Thyroid gland (tissue), 4 donors: ENCODE results near the gene ABCA12. TPM values are rescaled to one million over a fixed set of nuclear protein-coding genes. Genes with fewer than 3 reads are reported as not detected.

ENCODE experiments used
- DNase-seq, 2 donors: peaks; one replicate each; pipeline ENCODE4 v3.0.0-alpha.2; 2019
- H3K27ac ChIP-seq, 3 donors: fragments of 200-600 bp; sonication (generic); 1 replicate in 2 of 3; 2 replicates in 1 of 3; pipeline ENCODE4 v1.5.1; 2016 to 2019; ENCODE audit warnings: mild to moderate bottlenecking in 1 of 3, moderate library complexity in 1 of 3
- H3K27me3 ChIP-seq: fragments of 200-600 bp; sonication (generic); one replicate; pipeline ENCODE4 v1.5.1; 2019
- H3K36me3 ChIP-seq, 2 donors: fragments of 200-600 bp; sonication (generic); one replicate each; pipeline ENCODE4 v1.5.1; 2016 to 2019
- H3K4me1 ChIP-seq, 2 donors: fragments of 200-600 bp; sonication (generic); one replicate each; pipeline ENCODE4 v1.5.1; 2017 to 2019
- H3K4me3 ChIP-seq, 3 donors: fragments of 200-600 bp; sonication (generic); replicated peaks in 1 of 3; 1 replicate in 2 of 3; 2 replicates in 1 of 3; pipeline ENCODE4 v1.5.1; 2016; ENCODE audit warnings: mild to moderate bottlenecking in 1 of 3
- H3K9me3 ChIP-seq: fragments of 200-600 bp; sonication (generic); one replicate; pipeline ENCODE4 v1.5.1; 2017
- POLR2A ChIP-seq, 2 donors: fragments of 450-650 bp; IDR thresholded peaks; one replicate each; pipeline ENCODE4 v1.6.1; 2017; ENCODE audit warnings: antibody characterized with exemption in 2 of 2, mild to moderate bottlenecking in 2 of 2, moderate library complexity in 1 of 2
- WGBS, 2 donors: methylation state at CpG; one replicate each; pipeline ENCODE4 v1.1.5; 2017; 5-methylcytosine and 5-hydroxymethylcytosine counted together
- intact Hi-C: fragments of 100-400 bp; cut with DNase I; formaldehyde crosslinking; loops from one replicate; pipeline ENCODE4 v1.15.1; 2023
- total RNA-seq, 4 donors: library from RNA; depleted of rRNA; stranded (reverse); fragments of >200 nt; gene quantifications; one replicate each; pipeline ENCODE4 v1.2.3, GENCODE V29; 2016
- TF ChIP-seq, protein P1 (sequence below), 6 experiments: fragments of 200-600 bp in 3 of 6; fragments of 450-650 bp in 3 of 6; sonication (generic) in 3 of 6; IDR thresholded peaks; one replicate each; pipeline ENCODE4 v1.5.1; 2016 to 2019; ENCODE audit warnings: antibody characterized with exemption in 6 of 6, mild to moderate bottlenecking in 2 of 6, inconsistent platforms in 1 of 6, moderate library complexity in 1 of 6

The ABCA12 gene
- total RNA-seq, 4 donors from 2014 or later = not detected

DNA sequence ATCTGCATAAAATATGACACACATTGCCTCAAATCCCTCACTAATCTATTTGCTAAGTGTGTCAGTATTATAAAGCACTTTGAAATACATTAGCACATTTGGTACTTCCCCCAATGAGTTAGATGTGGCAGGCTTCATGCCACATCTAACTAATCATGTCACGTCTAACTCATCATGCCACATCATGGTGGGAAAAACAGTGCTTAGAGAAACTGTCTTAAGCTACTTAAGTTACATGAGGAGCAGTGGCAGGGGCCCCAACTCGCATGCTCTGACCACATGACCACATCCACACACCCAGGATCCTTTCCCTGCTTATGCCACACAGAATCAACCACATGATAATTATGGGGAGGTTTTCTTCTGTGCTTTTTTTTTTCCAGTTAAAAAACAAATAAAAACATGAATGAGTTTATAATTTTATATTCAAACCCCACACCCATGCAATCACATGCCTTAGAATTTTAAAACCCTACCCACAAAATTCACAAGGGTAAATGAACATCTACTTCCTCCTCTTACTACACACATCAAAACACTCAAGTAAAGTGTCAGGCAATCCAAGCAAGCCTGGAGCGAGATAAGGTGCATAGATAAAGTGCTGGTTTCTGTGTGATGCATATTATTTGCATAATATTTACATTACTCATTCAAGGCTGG is 1.6 kb downstream of the ABCA12 start:
- WGBS, 2 donors = 57 to 69% methylated on average over 3 of the region's 3 CpGs
- no peak for DNase-seq
- TF ChIP-seq, protein P1, sequence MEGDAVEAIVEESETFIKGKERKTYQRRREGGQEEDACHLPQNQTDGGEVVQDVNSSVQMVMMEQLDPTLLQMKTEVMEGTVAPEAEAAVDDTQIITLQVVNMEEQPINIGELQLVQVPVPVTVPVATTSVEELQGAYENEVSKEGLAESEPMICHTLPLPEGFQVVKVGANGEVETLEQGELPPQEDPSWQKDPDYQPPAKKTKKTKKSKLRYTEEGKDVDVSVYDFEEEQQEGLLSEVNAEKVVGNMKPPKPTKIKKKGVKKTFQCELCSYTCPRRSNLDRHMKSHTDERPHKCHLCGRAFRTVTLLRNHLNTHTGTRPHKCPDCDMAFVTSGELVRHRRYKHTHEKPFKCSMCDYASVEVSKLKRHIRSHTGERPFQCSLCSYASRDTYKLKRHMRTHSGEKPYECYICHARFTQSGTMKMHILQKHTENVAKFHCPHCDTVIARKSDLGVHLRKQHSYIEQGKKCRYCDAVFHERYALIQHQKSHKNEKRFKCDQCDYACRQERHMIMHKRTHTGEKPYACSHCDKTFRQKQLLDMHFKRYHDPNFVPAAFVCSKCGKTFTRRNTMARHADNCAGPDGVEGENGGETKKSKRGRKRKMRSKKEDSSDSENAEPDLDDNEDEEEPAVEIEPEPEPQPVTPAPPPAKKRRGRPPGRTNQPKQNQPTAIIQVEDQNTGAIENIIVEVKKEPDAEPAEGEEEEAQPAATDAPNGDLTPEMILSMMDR (IDR thresholded peaks at IDR 0.05) = no peak
- TF ChIP-seq POLR2A (IDR thresholded peaks at IDR 0.05) = no peak

DNA sequence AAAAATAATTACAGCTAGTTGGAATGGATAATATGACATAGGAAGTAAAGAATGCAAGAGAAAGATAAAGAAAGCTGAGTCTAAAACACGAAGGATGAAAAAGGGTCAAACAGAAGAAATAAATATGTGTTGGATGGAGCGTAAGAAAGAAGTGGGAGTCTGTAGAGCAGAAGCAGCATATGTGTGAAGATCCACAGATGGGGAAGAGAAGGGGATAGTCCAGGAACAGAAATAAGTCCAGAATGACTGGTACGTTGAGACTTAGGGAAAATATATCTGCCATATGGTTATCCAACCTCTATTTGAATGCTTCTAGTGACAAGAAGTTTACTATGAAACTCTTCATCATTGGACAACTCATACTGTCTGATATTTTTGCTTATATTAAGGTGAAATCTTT is 18.0 kb downstream of the ABCA12 start:
- no peak for TF ChIP-seq POLR2A (IDR thresholded peaks at IDR 0.05)
- TF ChIP-seq, protein P1 (IDR thresholded peaks at IDR 0.05) = no peak
- WGBS, 2 donors = 67 to 68% methylated on average over 3 of the region's 3 CpGs
- Histone ChIP-seq H3K27me3 (no peaks in the 10 kb centered on the region), H3K36me3 (no peaks in the 10 kb centered on the region), H3K27ac (no peak overlapping the region), H3K4me1 (no peaks in the 10 kb centered on the region), H3K4me3 (no peak overlapping the region), H3K9me3 (no peaks in the 10 kb centered on the region)
- no peak for DNase-seq
- intact Hi-C loops = no loop called here

More for the DNA sequence above, 1.6 kb downstream of the ABCA12 start:
- intact Hi-C loops = no loop called here
- H3K4me3 ChIP-seq = no peak overlapping the region
- no peaks in the 10 kb centered on the region for H3K4me1 ChIP-seq
- no peaks in the 10 kb centered on the region for H3K27me3 ChIP-seq
- H3K9me3 ChIP-seq = no peaks in the 10 kb centered on the region
- no peak overlapping the region for H3K27ac ChIP-seq
- no peaks in the 10 kb centered on the region for H3K36me3 ChIP-seq

DNA sequence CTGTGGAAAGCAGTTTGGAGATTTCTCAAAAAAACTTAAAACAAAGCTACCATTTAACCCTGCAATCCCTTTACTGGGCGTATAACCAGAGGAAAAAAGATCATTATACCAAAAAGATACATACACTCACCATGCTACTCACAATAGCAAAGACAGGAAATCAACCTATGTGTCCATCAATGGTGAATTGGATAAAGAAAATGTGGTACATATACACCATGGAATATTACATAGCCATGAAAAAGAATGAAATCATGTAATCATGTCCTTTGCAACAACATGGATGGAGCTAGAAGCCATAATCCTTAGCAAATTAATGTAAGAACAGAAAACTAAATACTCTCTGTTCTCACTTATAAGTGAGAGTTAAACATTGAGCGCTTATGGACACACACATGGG is 18.6 kb downstream of the ABCA12 start:
- no peak for TF ChIP-seq POLR2A (IDR thresholded peaks at IDR 0.05)
- TF ChIP-seq, protein P1 (IDR thresholded peaks at IDR 0.05) = no peak
- H3K36me3 ChIP-seq = no peaks in the 10 kb centered on the region
- 95 to 96% methylated on average over 2 of the region's 2 CpGs for WGBS, 2 donors
- intact Hi-C loops = no loop called here
- DNase-seq = no peak
- H3K4me1 ChIP-seq = no peaks in the 10 kb centered on the region
- no peak overlapping the region for H3K4me3 ChIP-seq
- no peaks in the 10 kb centered on the region for H3K27me3 ChIP-seq
- no peaks in the 10 kb centered on the region for H3K9me3 ChIP-seq
- no peak overlapping the region for H3K27ac ChIP-seq

DNA sequence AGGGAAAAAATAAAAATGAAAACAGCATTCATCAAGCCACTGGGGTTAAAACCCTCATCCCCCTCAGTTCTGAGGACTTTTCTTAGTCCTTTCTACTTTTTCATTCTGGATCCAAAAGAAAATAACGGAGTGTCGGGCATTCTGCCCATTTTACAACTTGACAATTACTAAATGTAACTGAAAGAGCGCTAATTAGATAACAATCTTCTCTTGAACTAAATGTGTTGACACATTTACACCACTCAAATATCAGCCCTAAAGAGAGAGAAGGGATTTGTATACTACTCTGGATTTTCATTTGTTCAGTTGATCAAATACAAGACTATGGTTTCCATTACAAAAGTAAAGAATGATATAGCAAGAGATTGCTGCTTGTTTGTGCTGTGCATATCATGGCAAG is 27.5 kb downstream of the ABCA12 start:
- 72 to 73% methylated on average over 3 of the region's 3 CpGs for WGBS, 2 donors
- Histone ChIP-seq H3K27me3 (no peaks in the 10 kb centered on the region), H3K27ac (no peak overlapping the region), H3K36me3 (no peaks in the 10 kb centered on the region), H3K9me3 (no peaks in the 10 kb centered on the region), H3K4me1 (no peaks in the 10 kb centered on the region), H3K4me3 (no peak overlapping the region)
- TF ChIP-seq, protein P1 (IDR thresholded peaks at IDR 0.05) = no peak
- intact Hi-C loops = no loop called here
- no peak for DNase-seq

DNA sequence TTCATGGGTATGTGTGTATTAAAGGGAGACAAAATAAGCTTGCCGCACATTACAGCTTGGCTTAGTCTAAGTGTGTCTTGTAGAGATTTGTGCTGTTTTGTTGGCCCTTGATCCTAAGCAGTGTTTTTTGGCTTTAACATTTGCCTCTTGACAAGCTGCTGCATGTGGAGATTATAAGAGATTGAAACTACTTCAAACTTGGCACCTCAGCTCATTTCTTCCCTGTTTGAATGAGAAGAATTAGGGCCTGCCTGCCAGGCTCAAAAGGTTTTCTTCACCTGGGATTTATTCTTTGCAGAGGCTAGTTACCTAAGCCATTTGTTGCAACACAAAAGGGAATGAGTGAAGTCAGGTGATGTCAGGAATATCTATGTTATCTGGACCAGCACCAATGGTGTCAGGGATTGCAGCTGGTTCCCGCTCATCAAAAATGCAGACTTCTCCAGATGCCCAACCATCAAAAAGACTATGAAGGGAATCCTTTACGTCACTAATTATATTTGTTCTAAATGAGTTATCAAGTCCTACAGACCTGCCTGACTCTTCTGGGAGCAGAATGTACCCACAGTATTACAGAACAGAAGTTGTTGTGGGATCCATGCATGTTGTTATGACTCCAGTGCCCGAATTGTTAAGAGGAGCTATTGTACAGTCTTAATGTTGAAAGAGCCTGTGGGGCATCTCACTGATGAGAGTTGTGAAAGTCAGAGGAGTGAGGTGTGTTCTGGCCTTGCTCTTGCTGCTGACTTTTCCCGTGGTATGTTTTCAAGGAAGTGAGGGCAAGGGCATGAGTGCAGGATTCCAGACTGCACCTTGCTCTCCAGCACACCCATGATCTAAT is 31.0 kb downstream of the ABCA12 start:
- Histone ChIP-seq H3K27me3 (no peaks in the 10 kb centered on the region), H3K36me3 (no peaks in the 10 kb centered on the region), H3K27ac (no peak overlapping the region), H3K4me3 (no peak overlapping the region), H3K4me1 (no peaks in the 10 kb centered on the region), H3K9me3 (no peaks in the 10 kb centered on the region)
- intact Hi-C loops = no loop called here
- peak in 1 of 2 donors; percentile 5 for DNase-seq
- no peak for TF ChIP-seq POLR2A (IDR thresholded peaks at IDR 0.05)
- TF ChIP-seq, protein P1 (IDR thresholded peaks at IDR 0.05) = no peak
- 66 to 78% methylated on average over 5 of the region's 5 CpGs for WGBS, 2 donors
